Thyroid gland (tissue), 4 donors: Measurements from ENCODE around the gene CSMD2. TPM values are rescaled to one million over a fixed set of nuclear protein-coding genes. Genes with fewer than 3 reads are reported as not detected.

Source experiments
- DNase-seq, 2 donors: peaks; one replicate each; pipeline ENCODE4 v3.0.0-alpha.2; 2019
- H3K27ac ChIP-seq, 3 donors: fragments of 200-600 bp; sonication (generic); 1 replicate in 2 of 3; 2 replicates in 1 of 3; pipeline ENCODE4 v1.5.1; 2016 to 2019; ENCODE audit warnings: mild to moderate bottlenecking in 1 of 3, moderate library complexity in 1 of 3
- H3K27me3 ChIP-seq: fragments of 200-600 bp; sonication (generic); one replicate; pipeline ENCODE4 v1.5.1; 2019
- H3K36me3 ChIP-seq, 2 donors: fragments of 200-600 bp; sonication (generic); one replicate each; pipeline ENCODE4 v1.5.1; 2016 to 2019
- H3K4me1 ChIP-seq, 2 donors: fragments of 200-600 bp; sonication (generic); one replicate each; pipeline ENCODE4 v1.5.1; 2017 to 2019
- H3K4me3 ChIP-seq, 3 donors: fragments of 200-600 bp; sonication (generic); replicated peaks in 1 of 3; 1 replicate in 2 of 3; 2 replicates in 1 of 3; pipeline ENCODE4 v1.5.1; 2016; ENCODE audit warnings: mild to moderate bottlenecking in 1 of 3
- H3K9me3 ChIP-seq: fragments of 200-600 bp; sonication (generic); one replicate; pipeline ENCODE4 v1.5.1; 2017
- POLR2A ChIP-seq, 2 donors: fragments of 450-650 bp; IDR thresholded peaks; one replicate each; pipeline ENCODE4 v1.6.1; 2017; ENCODE audit warnings: antibody characterized with exemption in 2 of 2, mild to moderate bottlenecking in 2 of 2, moderate library complexity in 1 of 2
- WGBS, 2 donors: methylation state at CpG; one replicate each; pipeline ENCODE4 v1.1.5; 2017; 5-methylcytosine and 5-hydroxymethylcytosine counted together
- intact Hi-C: fragments of 100-400 bp; cut with DNase I; formaldehyde crosslinking; loops from one replicate; pipeline ENCODE4 v1.15.1; 2023
- total RNA-seq, 4 donors: library from RNA; depleted of rRNA; stranded (reverse); fragments of >200 nt; gene quantifications; one replicate each; pipeline ENCODE4 v1.2.3, GENCODE V29; 2016
- TF ChIP-seq, protein P1 (sequence below), 6 experiments: fragments of 200-600 bp in 3 of 6; fragments of 450-650 bp in 3 of 6; sonication (generic) in 3 of 6; IDR thresholded peaks; one replicate each; pipeline ENCODE4 v1.5.1; 2016 to 2019; ENCODE audit warnings: antibody characterized with exemption in 6 of 6, mild to moderate bottlenecking in 2 of 6, inconsistent platforms in 1 of 6, moderate library complexity in 1 of 6

The CSMD2 gene
- total RNA-seq, 4 donors from 2014 or later = 0.10 to 0.45 (median 0.13) TPM; not detected in 1

DNA sequence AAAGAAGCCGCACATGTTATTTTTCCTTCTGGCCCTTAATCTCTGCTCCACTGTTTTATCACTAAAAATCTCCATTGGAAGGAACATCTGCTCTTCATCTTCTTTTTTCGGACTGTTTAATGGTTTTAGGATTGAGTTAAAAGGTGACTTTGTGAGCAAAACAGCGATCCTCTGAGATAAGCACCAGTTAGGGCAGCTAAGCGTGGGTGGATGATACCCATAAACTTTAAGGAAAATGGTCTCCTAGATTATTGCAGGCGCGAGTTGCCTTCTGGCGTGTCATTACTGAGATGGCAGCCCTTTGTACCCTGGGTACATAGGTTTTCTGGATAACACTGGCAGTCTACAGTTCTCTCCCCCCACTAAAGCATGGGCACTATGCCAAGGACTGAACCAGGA is 345.1 kb downstream of the CSMD2 start:
- no peaks in the 10 kb centered on the region for H3K27me3 ChIP-seq
- no peaks in the 10 kb centered on the region for H3K36me3 ChIP-seq
- no peak overlapping the region for H3K27ac ChIP-seq
- H3K4me1 ChIP-seq = no peaks in the 10 kb centered on the region
- DNase-seq = no peak
- H3K9me3 ChIP-seq = no peaks in the 10 kb centered on the region
- H3K4me3 ChIP-seq = no peak overlapping the region
- intact Hi-C loops = no loop called here
- TF ChIP-seq POLR2A (IDR thresholded peaks at IDR 0.05) = no peak
- TF ChIP-seq, protein P1, sequence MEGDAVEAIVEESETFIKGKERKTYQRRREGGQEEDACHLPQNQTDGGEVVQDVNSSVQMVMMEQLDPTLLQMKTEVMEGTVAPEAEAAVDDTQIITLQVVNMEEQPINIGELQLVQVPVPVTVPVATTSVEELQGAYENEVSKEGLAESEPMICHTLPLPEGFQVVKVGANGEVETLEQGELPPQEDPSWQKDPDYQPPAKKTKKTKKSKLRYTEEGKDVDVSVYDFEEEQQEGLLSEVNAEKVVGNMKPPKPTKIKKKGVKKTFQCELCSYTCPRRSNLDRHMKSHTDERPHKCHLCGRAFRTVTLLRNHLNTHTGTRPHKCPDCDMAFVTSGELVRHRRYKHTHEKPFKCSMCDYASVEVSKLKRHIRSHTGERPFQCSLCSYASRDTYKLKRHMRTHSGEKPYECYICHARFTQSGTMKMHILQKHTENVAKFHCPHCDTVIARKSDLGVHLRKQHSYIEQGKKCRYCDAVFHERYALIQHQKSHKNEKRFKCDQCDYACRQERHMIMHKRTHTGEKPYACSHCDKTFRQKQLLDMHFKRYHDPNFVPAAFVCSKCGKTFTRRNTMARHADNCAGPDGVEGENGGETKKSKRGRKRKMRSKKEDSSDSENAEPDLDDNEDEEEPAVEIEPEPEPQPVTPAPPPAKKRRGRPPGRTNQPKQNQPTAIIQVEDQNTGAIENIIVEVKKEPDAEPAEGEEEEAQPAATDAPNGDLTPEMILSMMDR (IDR thresholded peaks at IDR 0.05) = no peak
- WGBS, 2 donors = 79 to 91% methylated on average over 7 of the region's 7 CpGs

DNA sequence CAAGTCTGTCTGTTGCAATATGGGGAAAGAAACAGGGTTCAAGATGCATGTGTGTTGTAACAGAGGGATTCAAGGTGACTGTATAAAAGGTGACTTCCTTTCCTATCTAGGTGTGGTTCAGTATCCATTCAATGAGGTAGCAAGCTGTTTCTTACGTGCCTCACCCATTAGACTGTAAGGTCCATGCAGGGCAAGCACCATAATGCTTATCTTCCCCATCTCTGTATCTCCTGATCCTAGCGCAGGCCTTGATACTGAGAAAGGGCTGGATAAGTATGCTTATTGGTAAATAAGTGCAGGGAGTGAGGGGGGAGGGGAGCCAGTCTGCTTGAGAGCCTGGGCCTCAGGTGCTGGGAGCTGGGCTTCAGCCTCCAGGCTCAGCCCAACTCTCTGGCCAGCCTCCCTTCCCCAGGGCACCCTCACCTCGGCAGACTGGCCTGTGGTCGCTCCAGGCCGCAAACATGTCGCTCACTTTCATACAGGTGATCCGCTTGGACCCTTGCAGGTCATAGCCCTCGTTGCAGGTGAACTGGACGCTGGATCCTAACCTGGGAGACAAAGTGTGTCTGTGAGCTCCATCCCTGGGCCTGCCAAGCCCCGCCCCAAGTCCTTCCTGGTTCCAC is 345.6 kb downstream of the CSMD2 start:
- Histone ChIP-seq H3K4me1 (no peaks in the 10 kb centered on the region), H3K27me3 (no peaks in the 10 kb centered on the region), H3K27ac (no peak overlapping the region), H3K36me3 (no peaks in the 10 kb centered on the region), H3K9me3 (no peaks in the 10 kb centered on the region), H3K4me3 (no peak overlapping the region)
- intact Hi-C loops = no loop called here
- WGBS, 2 donors = 85 to 86% methylated on average over 10 of the region's 10 CpGs
- no peak for DNase-seq
- TF ChIP-seq POLR2A (IDR thresholded peaks at IDR 0.05) = no peak
- TF ChIP-seq, protein P1 (IDR thresholded peaks at IDR 0.05) = no peak

GRCh38 chr1:33818071-33818470 is 347.0 kb downstream of the CSMD2 start:
- no peak for TF ChIP-seq POLR2A (IDR thresholded peaks at IDR 0.05)
- TF ChIP-seq, protein P1 (IDR thresholded peaks at IDR 0.05) = no peak
- DNase-seq = no peak
- 65 to 70% methylated on average over 3 of the region's 3 CpGs for WGBS, 2 donors
- no peak overlapping the region for H3K27ac ChIP-seq
- H3K27me3 ChIP-seq = no peaks in the 10 kb centered on the region
- H3K4me3 ChIP-seq = no peak overlapping the region
- H3K9me3 ChIP-seq = no peaks in the 10 kb centered on the region
- no peaks in the 10 kb centered on the region for H3K36me3 ChIP-seq
- H3K4me1 ChIP-seq = no peaks in the 10 kb centered on the region
- intact Hi-C loops = no loop called here

GRCh38 chr1:33815061-33815460 is 350.0 kb downstream of the CSMD2 start:
- no peak for DNase-seq
- 39 to 40% methylated on average over 4 of the region's 4 CpGs for WGBS, 2 donors
- no peak overlapping the region for H3K4me3 ChIP-seq
- H3K9me3 ChIP-seq = no peaks in the 10 kb centered on the region
- H3K27me3 ChIP-seq = no peaks in the 10 kb centered on the region
- TF ChIP-seq POLR2A (IDR thresholded peaks at IDR 0.05) = no peak
- TF ChIP-seq, protein P1 (IDR thresholded peaks at IDR 0.05) = no peak
- H3K27ac ChIP-seq = no peak overlapping the region
- intact Hi-C loops = no loop called here
- H3K4me1 ChIP-seq = no peaks in the 10 kb centered on the region
- no peaks in the 10 kb centered on the region for H3K36me3 ChIP-seq

DNA sequence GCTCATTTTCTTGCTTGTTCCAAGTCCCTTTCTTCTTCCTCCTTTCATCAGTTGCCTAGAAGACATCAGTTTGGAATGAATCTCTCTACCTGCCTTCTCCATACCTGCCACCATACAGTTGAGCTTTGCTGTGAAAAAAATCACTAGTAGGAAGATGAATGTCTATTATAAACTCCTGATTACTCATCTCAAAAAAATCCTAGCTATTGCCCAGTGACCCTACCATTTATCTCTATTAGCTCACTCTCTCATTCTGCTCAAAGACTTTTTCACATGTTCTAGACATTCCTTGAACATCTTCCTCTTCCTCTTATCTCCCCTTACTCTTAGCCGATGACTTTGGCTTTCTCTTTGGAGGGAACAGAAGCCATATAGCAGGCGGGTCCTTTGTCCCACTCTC is 350.9 kb downstream of the CSMD2 start:
- Histone ChIP-seq H3K27ac (no peak overlapping the region), H3K4me3 (no peak overlapping the region), H3K4me1 (no peaks in the 10 kb centered on the region), H3K9me3 (no peaks in the 10 kb centered on the region), H3K36me3 (no peaks in the 10 kb centered on the region), H3K27me3 (no peaks in the 10 kb centered on the region)
- intact Hi-C loops = no loop called here
- DNase-seq = no peak
- TF ChIP-seq, protein P1 (IDR thresholded peaks at IDR 0.05) = no peak
- no peak for TF ChIP-seq POLR2A (IDR thresholded peaks at IDR 0.05)
- 95 to 96% methylated on average over 2 of the region's 2 CpGs for WGBS, 2 donors
